IPS DF 6.9 (cell line): ENCODE data around the gene ACSS2.

Source experiments
- DNase-seq: peaks from one replicate; pipeline ENCODE4 v3.0.0-alpha.2; 2013; ENCODE audit warnings: low read depth, low spot score
- H3K27ac ChIP-seq: one replicate; pipeline ENCODE4 v1.5.1; 2013; ENCODE audit warnings: low read length, control low read depth
- H3K27me3 ChIP-seq: 2 replicates; pipeline ENCODE4 v1.6.1; 2013; ENCODE audit warnings: mild to moderate bottlenecking, low read length; ENCODE audit not compliant: control insufficient read depth, insufficient read depth
- H3K36me3 ChIP-seq: 2 replicates; pipeline ENCODE4 v1.6.1; 2013; ENCODE audit warnings: low read length; ENCODE audit not compliant: control insufficient read depth, insufficient read depth
- H3K4me1 ChIP-seq: 2 replicates; pipeline ENCODE4 v1.6.1; 2013; ENCODE audit warnings: low read length; ENCODE audit not compliant: control insufficient read depth, insufficient read depth
- H3K4me3 ChIP-seq: 2 replicates; pipeline ENCODE4 v1.5.1; 2013; ENCODE audit warnings: mild to moderate bottlenecking, low read length
- H3K9me3 ChIP-seq: 2 replicates; pipeline ENCODE4 v1.6.1; 2013; ENCODE audit warnings: low read length, inconsistent platforms; ENCODE audit not compliant: control insufficient read depth, insufficient read depth
- WGBS: extraction: QIAGEN DNeasy Blood & Tissue Kit; methylation state at CpG from one replicate; pipeline ENCODE4 v1.1.7; 2013; ENCODE audit warnings: mixed read lengths, missing lambda C conversion rate; ENCODE audit not compliant: insufficient read length, insufficient coverage; 5-methylcytosine and 5-hydroxymethylcytosine counted together

ACSS2 gene

GRCh38 chr20:34956751-34957472 is 80.5 kb downstream of the ACSS2 start:
- no peaks in the 10 kb centered on the region for H3K27me3 ChIP-seq
- H3K27ac ChIP-seq: no peak overlapping the region
- no peaks in the 10 kb centered on the region for H3K36me3 ChIP-seq
- peaks cover 5% of the 10 kb centered on the region; the same call in 1 of the 2 replicates for H3K4me1 ChIP-seq
- WGBS: no CpG with 5 or more reads among the region's 21 CpGs
- H3K4me3 ChIP-seq: no peak overlapping the region
- DNase-seq: no peak
- H3K9me3 ChIP-seq: no peaks in the 10 kb centered on the region

DNA sequence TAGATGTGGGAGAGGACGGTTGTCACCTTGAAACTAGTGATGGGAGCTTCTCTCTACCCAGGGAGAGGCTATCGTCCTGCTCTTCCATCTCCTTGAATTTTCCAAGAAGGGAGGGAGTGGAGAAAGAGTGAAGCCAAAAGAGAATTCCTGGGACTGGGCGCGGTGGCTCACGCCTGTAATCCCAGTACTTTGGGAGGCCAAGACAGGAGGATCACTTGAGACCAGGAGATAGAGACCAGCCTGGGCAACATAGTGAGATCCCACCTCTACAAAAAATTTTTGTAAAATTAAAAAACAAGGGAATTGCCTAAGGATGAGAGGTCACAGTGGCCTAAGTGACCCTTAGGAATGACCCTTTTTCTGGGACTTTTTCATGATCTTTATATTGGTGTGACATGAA is 88.1 kb downstream of the ACSS2 start:
- Histone ChIP-seq H3K4me3 (no peak overlapping the region), H3K9me3 (no peaks in the 10 kb centered on the region), H3K36me3 (no peaks in the 10 kb centered on the region), H3K27me3 (no peaks in the 10 kb centered on the region), H3K4me1 (peaks cover 3% of the 10 kb centered on the region; the same call in 1 of the 2 replicates), H3K27ac (no peak overlapping the region)
- no peak for DNase-seq
- no CpG with 5 or more reads among the region's 5 CpGs for WGBS

DNA sequence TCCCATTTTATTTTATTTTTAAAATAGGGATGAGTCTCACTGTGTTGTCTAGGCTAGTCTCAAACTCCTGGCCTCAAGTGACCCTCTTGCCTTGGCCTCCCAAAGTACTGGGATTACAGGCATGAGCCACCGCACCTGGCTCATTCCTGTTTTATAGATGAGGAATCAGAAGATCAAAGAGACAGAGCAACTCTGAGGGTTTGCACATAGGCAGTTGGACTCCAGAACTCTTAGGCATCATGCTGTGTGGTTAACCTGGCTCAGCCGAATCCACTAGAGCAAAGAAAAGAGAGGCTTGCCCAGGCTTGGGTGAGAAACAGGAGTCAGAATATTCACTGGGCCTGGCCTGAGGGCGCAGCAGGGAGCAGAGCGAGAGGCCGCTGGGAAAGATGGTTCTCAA is 88.6 kb downstream of the ACSS2 start:
- H3K4me3 ChIP-seq: no peak overlapping the region

GRCh38 chr20:34967421-34967820 is 91.0 kb downstream of the ACSS2 start:
- no peak for DNase-seq
- no peaks in the 10 kb centered on the region for H3K27me3 ChIP-seq
- no peaks in the 10 kb centered on the region for H3K9me3 ChIP-seq
- no peak overlapping the region for H3K27ac ChIP-seq
- WGBS: no CpG with 5 or more reads among the region's 5 CpGs
- no peaks in the 10 kb centered on the region; the same call in 1 of the 2 replicates for H3K4me1 ChIP-seq
- no peak overlapping the region for H3K4me3 ChIP-seq
- H3K36me3 ChIP-seq: no peaks in the 10 kb centered on the region

More for the DNA sequence above, 88.6 kb downstream of the ACSS2 start:
- Histone ChIP-seq H3K27ac (no peak overlapping the region), H3K36me3 (no peaks in the 10 kb centered on the region), H3K9me3 (no peaks in the 10 kb centered on the region), H3K4me1 (peaks cover 3% of the 10 kb centered on the region), H3K27me3 (no peaks in the 10 kb centered on the region)
- DNase-seq: no peak
- WGBS: no CpG with 5 or more reads among the region's 5 CpGs

DNA sequence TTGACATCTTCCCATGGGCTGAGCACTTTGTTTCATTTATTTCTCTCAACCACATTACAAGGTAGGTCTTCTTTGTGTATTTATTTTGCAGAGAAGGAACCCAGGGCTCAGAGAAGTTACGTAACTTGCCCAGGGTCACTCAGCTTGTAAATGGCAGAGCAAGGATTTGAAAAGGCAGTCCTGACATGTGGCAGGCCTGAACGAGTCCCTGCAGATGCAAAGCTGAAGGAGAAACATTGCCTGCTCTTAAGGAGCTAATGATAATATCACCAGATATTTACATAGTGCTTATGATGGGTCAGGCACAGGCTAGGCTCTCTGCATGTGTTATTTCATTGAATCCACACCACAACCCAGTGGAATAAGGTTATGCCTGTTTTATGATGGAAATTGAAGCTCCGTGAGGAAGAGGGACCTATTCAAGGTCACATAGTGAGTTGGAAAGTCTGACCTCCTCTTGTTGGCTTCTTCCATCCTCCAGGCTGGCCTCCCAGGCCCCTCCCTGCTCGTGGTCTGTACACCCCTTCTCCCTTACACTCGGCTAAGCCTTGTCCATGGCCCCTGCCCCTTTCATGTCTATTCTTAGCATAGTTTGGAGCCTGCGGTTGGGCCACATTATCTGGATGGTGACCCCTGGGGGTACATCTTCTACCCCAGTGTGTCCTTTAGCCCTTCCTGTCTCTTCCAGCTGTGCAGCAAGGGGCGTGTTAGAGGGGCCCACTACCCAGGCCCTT is 91.8 kb downstream of the ACSS2 start:
- no CpG with 5 or more reads among the region's 7 CpGs for WGBS
- no peak for DNase-seq
- H3K27me3 ChIP-seq: no peaks in the 10 kb centered on the region
- H3K9me3 ChIP-seq: no peaks in the 10 kb centered on the region
- no peak overlapping the region for H3K4me3 ChIP-seq
- H3K36me3 ChIP-seq: no peaks in the 10 kb centered on the region
- no peaks in the 10 kb centered on the region; the same call in 1 of the 2 replicates for H3K4me1 ChIP-seq
- no peak overlapping the region for H3K27ac ChIP-seq

- no peaks in the 10 kb centered on the region for H3K9me3 ChIP-seq
- no CpG with 5 or more reads among the region's 7 CpGs for WGBS
These were observed 93.9 kb downstream of the ACSS2 start for GRCh38 chr20:34970193-34970840.

GRCh38 chr20:34970846-34971560 is 94.6 kb downstream of the ACSS2 start:
- Histone ChIP-seq H3K9me3 (no peaks in the 10 kb centered on the region), H3K4me3 (no peak overlapping the region), H3K27ac (no peak overlapping the region), H3K36me3 (no peaks in the 10 kb centered on the region), H3K27me3 (no peaks in the 10 kb centered on the region), H3K4me1 (no peaks in the 10 kb centered on the region; the same call in 1 of the 2 replicates)
- no CpG with 5 or more reads among the region's 9 CpGs for WGBS
- DNase-seq: no peak

More at GRCh38 chr20:34970193-34970840, 93.9 kb downstream of the ACSS2 start:
- no peaks in the 10 kb centered on the region for H3K36me3 ChIP-seq
- no peak overlapping the region for H3K27ac ChIP-seq
- no peaks in the 10 kb centered on the region; the same call in 1 of the 2 replicates for H3K4me1 ChIP-seq
- H3K4me3 ChIP-seq: no peak overlapping the region
- DNase-seq: no peak
- no peaks in the 10 kb centered on the region for H3K27me3 ChIP-seq

- WGBS: no CpG with 5 or more reads among the region's 10 CpGs
- H3K4me3 ChIP-seq: no peak overlapping the region
- no peaks in the 10 kb centered on the region for H3K9me3 ChIP-seq
- no peaks in the 10 kb centered on the region for H3K27me3 ChIP-seq
- no peak overlapping the region for H3K27ac ChIP-seq
- no peaks in the 10 kb centered on the region; the same call in 1 of the 2 replicates for H3K4me1 ChIP-seq
- H3K36me3 ChIP-seq: no peaks in the 10 kb centered on the region
- DNase-seq: no peak
These were observed 95.3 kb downstream of the ACSS2 start for GRCh38 chr20:34971561-34972235.

DNA sequence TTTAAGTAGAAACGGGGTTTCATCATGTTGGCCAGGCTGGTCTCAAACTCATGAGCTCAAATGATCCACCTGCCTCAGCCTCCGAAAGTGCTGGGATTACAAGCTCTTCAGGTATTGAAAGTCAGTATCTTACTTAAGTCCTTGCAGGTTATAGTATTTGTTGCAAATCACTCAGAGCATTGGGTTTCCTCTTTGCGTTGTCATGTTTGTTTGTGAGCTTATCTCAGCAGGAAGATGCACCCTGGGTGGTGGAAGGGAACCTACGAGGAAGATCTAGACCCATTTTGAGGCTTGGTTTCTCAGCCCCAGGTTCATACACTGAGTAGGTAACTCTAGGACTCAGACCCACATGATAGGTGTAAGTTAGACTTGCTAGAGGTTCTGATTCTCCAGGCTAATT is 97.8 kb downstream of the ACSS2 start:
- Histone ChIP-seq H3K9me3 (no peaks in the 10 kb centered on the region), H3K27me3 (no peaks in the 10 kb centered on the region), H3K27ac (no peak overlapping the region), H3K36me3 (no peaks in the 10 kb centered on the region), H3K4me1 (peaks cover 3% of the 10 kb centered on the region; the same call in 1 of the 2 replicates), H3K4me3 (no peak overlapping the region)
- WGBS: no CpG with 5 or more reads among the region's 4 CpGs
- DNase-seq: no peak
